Measurements from ENCODE around the gene MACF1. TPM values are rescaled to one million over a fixed set of nuclear protein-coding genes. Genes with fewer than 3 reads are reported as not detected.
"Not testable (repeated sequence)": the region's sequence is repeated elsewhere in the genome, so short reads cannot be mapped to it uniquely, and the experiment has no call there.

MACF1 gene
- total RNA-seq, 1 donor from 2014 or later: 222 TPM

- Mint-ChIP-seq H3K36me3 (peaks cover 59% of the 10 kb centered on the region), H3K4me3 (no peak overlapping the region), H3K9me3 (no peaks in the 10 kb centered on the region), H3K4me1 (no peaks in the 10 kb centered on the region), H3K27ac (no peak overlapping the region), H3K27me3 (ENCODE audit: insufficient read depth, low read depth) (peaks cover 7% of the 10 kb centered on the region)
- H4K20me1 ChIP-seq (ENCODE audit: low read depth): no peaks in the 10 kb centered on the region
- H3K27me3 ChIP-seq: no peaks in the 10 kb centered on the region
- no peak overlapping the region for H2AFZ ChIP-seq (replicated peaks)
- no peak for TF ChIP-seq EZH2 (IDR thresholded peaks at IDR 0.05)
- TF ChIP-seq, protein P1, sequence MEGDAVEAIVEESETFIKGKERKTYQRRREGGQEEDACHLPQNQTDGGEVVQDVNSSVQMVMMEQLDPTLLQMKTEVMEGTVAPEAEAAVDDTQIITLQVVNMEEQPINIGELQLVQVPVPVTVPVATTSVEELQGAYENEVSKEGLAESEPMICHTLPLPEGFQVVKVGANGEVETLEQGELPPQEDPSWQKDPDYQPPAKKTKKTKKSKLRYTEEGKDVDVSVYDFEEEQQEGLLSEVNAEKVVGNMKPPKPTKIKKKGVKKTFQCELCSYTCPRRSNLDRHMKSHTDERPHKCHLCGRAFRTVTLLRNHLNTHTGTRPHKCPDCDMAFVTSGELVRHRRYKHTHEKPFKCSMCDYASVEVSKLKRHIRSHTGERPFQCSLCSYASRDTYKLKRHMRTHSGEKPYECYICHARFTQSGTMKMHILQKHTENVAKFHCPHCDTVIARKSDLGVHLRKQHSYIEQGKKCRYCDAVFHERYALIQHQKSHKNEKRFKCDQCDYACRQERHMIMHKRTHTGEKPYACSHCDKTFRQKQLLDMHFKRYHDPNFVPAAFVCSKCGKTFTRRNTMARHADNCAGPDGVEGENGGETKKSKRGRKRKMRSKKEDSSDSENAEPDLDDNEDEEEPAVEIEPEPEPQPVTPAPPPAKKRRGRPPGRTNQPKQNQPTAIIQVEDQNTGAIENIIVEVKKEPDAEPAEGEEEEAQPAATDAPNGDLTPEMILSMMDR (IDR thresholded peaks at IDR 0.05): no peak
- TF ChIP-seq EZH2phosphoT487 (IDR thresholded peaks at IDR 0.05): no peak
- DNase-seq (ENCODE audit: low spot score): no peak
- no peaks in the 10 kb centered on the region for H3K79me2 ChIP-seq (ENCODE audit: low read depth)
- H3K36me3 ChIP-seq: peaks cover 34% of the 10 kb centered on the region
- H3K9me3 ChIP-seq (ENCODE audit: low read depth): no peaks in the 10 kb centered on the region
- no peaks in the 10 kb centered on the region for H3K4me1 ChIP-seq
- no peak overlapping the region for H3K27ac ChIP-seq
- H3K9ac ChIP-seq: no peak overlapping the region
- H3K4me2 ChIP-seq: no peak overlapping the region
- H3K4me3 ChIP-seq: no peak overlapping the region
- no peaks in the 10 kb centered on the region for H3F3A ChIP-seq (ENCODE audit: low read depth)
Observed at GRCh38 chr1:39458991-39459390, 254.5 kb downstream of the MACF1 start.

DNA sequence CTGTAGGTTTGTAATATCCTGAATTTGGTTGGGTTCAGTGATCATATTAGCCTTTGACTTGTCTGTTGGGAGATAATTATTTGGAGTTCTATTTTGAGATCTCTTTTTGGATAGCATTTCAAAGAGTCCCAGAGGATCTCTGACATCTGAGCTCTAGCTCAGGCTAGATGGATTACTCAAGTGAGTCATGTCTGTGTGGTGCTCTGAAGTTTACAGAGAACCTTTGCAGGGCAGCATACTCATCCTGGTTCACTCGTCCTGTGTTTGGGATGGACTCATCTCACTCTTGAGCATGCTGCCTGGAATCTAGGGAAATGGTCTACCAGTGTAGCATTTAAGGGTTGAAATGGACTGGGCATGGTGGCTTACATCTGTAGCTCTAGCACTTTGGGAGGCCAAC lies 257.6 kb downstream of the MACF1 start:
- Histone ChIP-seq H4K20me1 (ENCODE audit: low read depth) (no peaks in the 10 kb centered on the region), H3K36me3 (peaks cover 29% of the 10 kb centered on the region), H3F3A (ENCODE audit: low read depth) (no peaks in the 10 kb centered on the region), H3K27me3 (no peaks in the 10 kb centered on the region), H3K9ac (no peak overlapping the region), H3K27ac (no peak overlapping the region), H3K4me1 (no peaks in the 10 kb centered on the region), H3K4me3 (no peak overlapping the region), H3K79me2 (ENCODE audit: low read depth) (no peaks in the 10 kb centered on the region), H2AFZ (replicated peaks) (no peak overlapping the region), H3K9me3 (ENCODE audit: low read depth) (no peaks in the 10 kb centered on the region), H3K4me2 (no peak overlapping the region)
- no peaks in the 10 kb centered on the region for H3K4me1 Mint-ChIP-seq
- H3K4me3 Mint-ChIP-seq: no peak overlapping the region
- no peak for DNase-seq (ENCODE audit: low spot score)
- peaks cover 47% of the 10 kb centered on the region for H3K36me3 Mint-ChIP-seq
- H3K9me3 Mint-ChIP-seq: no peaks in the 10 kb centered on the region
- H3K27ac Mint-ChIP-seq: no peak overlapping the region
- TF ChIP-seq EZH2phosphoT487 (IDR thresholded peaks at IDR 0.05): no peak
- no peak for TF ChIP-seq EZH2 (IDR thresholded peaks at IDR 0.05)
- TF ChIP-seq, protein P1 (IDR thresholded peaks at IDR 0.05): no peak
- H3K27me3 Mint-ChIP-seq (ENCODE audit: insufficient read depth, low read depth): peaks cover 7% of the 10 kb centered on the region

- Histone ChIP-seq H3K4me3 (no peak overlapping the region), H3K9me3 (ENCODE audit: low read depth) (no peaks in the 10 kb centered on the region), H3K4me2 (no peak overlapping the region), H3K27ac (no peak overlapping the region), H3K9ac (no peak overlapping the region), H3K27me3 (no peaks in the 10 kb centered on the region), H3K36me3 (peaks cover 25% of the 10 kb centered on the region), H4K20me1 (ENCODE audit: low read depth) (no peaks in the 10 kb centered on the region), H3F3A (ENCODE audit: low read depth) (no peaks in the 10 kb centered on the region), H2AFZ (replicated peaks) (no peak overlapping the region), H3K79me2 (ENCODE audit: low read depth) (no peaks in the 10 kb centered on the region), H3K4me1 (no peaks in the 10 kb centered on the region)
- Mint-ChIP-seq H3K36me3 (peaks cover 44% of the 10 kb centered on the region), H3K4me1 (no peaks in the 10 kb centered on the region), H3K27ac (no peak overlapping the region), H3K9me3 (no peaks in the 10 kb centered on the region), H3K27me3 (ENCODE audit: insufficient read depth, low read depth) (peaks cover 5% of the 10 kb centered on the region), H3K4me3 (no peak overlapping the region)
- no peak for DNase-seq (ENCODE audit: low spot score)
- no peak for TF ChIP-seq EZH2phosphoT487 (IDR thresholded peaks at IDR 0.05)
- TF ChIP-seq, protein P1 (IDR thresholded peaks at IDR 0.05): no peak
- TF ChIP-seq EZH2 (IDR thresholded peaks at IDR 0.05): no peak
Observed at GRCh38 chr1:39466413-39467107, 262.1 kb downstream of the MACF1 start.

DNA sequence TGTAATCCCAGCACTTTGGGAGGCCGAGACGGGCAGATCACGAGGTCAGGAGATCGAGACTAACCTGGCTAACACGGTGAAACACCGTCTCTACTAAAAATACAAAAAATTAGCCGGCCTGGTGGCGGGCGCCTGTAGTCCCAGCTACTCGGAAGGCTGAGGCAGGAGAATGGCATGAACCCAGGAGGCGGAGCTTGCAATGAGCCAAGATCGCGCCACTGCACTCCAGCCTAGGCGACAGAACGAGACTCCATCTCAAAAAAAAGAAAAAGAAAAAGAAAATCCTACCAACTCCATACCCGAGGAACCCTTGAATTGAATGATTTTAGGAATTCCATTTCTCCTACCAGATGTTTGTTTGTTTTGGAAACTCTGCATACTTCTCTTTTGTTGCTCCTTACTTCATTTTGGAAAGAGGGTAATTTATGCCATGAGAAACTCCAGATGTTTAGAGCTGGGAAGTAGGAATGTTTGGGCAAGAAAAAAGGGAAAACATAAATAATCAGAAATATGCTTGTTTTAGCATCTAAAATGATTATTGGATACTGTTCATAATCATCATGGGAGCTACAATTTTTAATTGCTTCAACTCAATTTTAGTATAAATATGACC lies 262.7 kb downstream of the MACF1 start:
- H3K4me1 ChIP-seq; H3K4me1 Mint-ChIP-seq; H3K27me3 ChIP-seq; H3K9ac ChIP-seq; H3K4me2 ChIP-seq; H2AFZ ChIP-seq (replicated peaks); H4K20me1 ChIP-seq (ENCODE audit: low read depth); H3K9me3 ChIP-seq (ENCODE audit: low read depth); DNase-seq (ENCODE audit: low spot score); H3K4me3 ChIP-seq; H3K4me3 Mint-ChIP-seq; H3K27ac Mint-ChIP-seq; H3K9me3 Mint-ChIP-seq; H3K79me2 ChIP-seq (ENCODE audit: low read depth); H3K27me3 Mint-ChIP-seq (ENCODE audit: insufficient read depth, low read depth); H3F3A ChIP-seq (ENCODE audit: low read depth): not testable (repeated sequence)
- Histone ChIP-seq H3K36me3 (peaks cover 32% of the 10 kb centered on the region), H3K27ac (peak overlapping the region; percentile 17)
- H3K36me3 Mint-ChIP-seq: peaks cover 42% of the 10 kb centered on the region

Data from neural progenitor cell (in vitro differentiated cells).